Measurements from ENCODE around the gene TJAP1.

Gene TJAP1

DNA sequence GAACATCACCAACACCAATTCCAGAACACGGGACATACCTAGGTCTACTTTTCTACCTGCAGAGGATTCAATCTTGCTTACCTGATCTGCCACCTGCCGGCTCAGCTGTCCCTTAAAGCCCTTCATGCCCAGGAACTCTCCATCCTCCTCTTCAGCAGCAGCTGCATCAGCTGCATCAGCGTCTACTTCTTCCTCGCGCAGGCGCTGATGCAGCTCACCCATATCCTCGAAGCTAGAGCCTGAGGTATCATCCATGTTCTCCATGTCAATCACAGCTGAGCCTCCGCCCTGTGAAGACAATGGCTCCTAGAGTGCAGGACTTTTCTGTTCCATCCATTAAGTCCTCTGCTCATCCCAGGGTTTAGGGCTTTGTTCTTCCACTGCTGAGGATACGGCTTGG, 38.4 kb downstream of the TJAP1 start:
- H3K36me3 ChIP-seq (ENCODE audit: control insufficient read depth in 2 of 2, insufficient read depth in 2 of 2, low read length in 2 of 2), result peaks cover 40 to 52% of the 10 kb centered on the region in 2 donors
- peak overlapping the region; percentile 89 to 97 for H3K9ac ChIP-seq (ENCODE audit: low read length in 2 of 2)
- H3K4me3 ChIP-seq (ENCODE audit: low read length in 2 of 2), result peak overlapping the region; percentile 89 to 100
- H3K9me3 ChIP-seq (ENCODE audit: control insufficient read depth in 2 of 2, low read length in 2 of 2), result no peaks in the 10 kb centered on the region
- peaks cover 23% of the 10 kb centered on the region for H3K4me1 ChIP-seq (ENCODE audit: control insufficient read depth, insufficient read depth, low read length)
- H3K27me3 ChIP-seq (ENCODE audit: control insufficient read depth in 1 of 2, insufficient read depth in 2 of 2, low read length in 2 of 2), result no peaks in the 10 kb centered on the region
- no peak overlapping the region for H3K27ac ChIP-seq (ENCODE audit: low read length)

GRCh38 chr6:43516367-43516696, 39.0 kb downstream of the TJAP1 start:
- peak overlapping the region; percentile 82 for H3K27ac ChIP-seq (ENCODE audit: low read length)
- no peaks in the 10 kb centered on the region for H3K27me3 ChIP-seq (ENCODE audit: control insufficient read depth in 1 of 2, insufficient read depth in 2 of 2, low read length in 2 of 2)
- H3K4me3 ChIP-seq (ENCODE audit: low read length in 2 of 2), result peak overlapping the region; percentile 89 to 100
- H3K9ac ChIP-seq (ENCODE audit: low read length in 2 of 2), result peak overlapping the region; percentile 89 to 97
- no peaks in the 10 kb centered on the region for H3K9me3 ChIP-seq (ENCODE audit: control insufficient read depth in 2 of 2, low read length in 2 of 2)
- peaks cover 45 to 54% of the 10 kb centered on the region in 2 donors for H3K36me3 ChIP-seq (ENCODE audit: control insufficient read depth in 2 of 2, insufficient read depth in 2 of 2, low read length in 2 of 2)
- H3K4me1 ChIP-seq (ENCODE audit: control insufficient read depth, insufficient read depth, low read length), result peaks cover 23% of the 10 kb centered on the region

DNA sequence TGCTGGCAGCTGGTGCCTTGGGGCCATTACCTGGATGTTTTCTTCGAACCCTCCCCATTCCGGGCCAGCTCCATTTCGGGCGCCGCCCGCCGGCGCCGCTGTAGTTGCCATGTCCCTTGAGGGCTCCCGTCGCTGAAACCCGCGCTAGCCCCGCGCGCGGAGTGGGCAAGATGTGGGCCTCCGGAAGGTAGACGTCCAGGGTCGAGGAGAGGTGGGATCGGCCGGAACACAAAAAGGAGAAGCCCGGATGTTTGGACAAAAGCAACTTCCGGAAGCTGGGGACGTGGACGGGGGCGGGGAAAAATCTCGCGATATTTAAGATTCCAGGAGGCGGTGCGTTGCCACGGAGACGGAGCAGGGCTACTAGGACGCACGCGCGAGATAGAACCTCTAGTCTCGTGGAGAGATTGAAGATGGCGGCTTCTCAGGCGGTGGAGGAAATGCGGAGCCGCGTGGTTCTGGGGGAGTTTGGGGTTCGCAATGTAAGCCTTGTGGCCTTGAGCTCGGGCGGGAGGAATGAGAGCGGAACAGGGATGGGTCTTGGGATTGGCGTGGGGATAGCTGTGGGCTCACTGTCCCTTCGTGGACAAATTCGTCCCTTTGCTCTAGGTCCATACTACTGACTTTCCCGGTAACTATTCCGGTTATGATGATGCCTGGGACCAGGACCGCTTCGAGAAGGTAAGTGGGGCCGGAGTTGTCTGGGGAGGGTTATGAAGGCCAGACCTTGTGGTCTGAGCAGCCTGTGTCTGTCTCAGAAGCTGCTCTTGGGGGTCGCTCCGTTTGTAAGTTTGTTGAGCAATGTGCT, 39.5 kb downstream of the TJAP1 start, which contains the start of the genes POLR1C and YIPF3:
Gene POLR1C, plus strand, starts transcription at position 393 of the 808 bp plus-strand sequence. Its CDS starts 21 bp downstream, at position 414.
Gene YIPF3, minus strand, starts transcription at position 230 of the 808 bp plus-strand sequence. Its CDS starts 119 bp downstream, at position 111.
- peak within 1 kb of the TSS; percentile 89 to 97 for H3K9ac ChIP-seq (ENCODE audit: low read length in 2 of 2)
- peak within 1 kb of the TSS; percentile 89 to 100 for H3K4me3 ChIP-seq (ENCODE audit: low read length in 2 of 2)
- no peaks in the 10 kb centered on the region for H3K9me3 ChIP-seq (ENCODE audit: control insufficient read depth in 2 of 2, low read length in 2 of 2)
- peaks cover 45 to 53% of the 10 kb centered on the region in 2 donors for H3K36me3 ChIP-seq (ENCODE audit: control insufficient read depth in 2 of 2, insufficient read depth in 2 of 2, low read length in 2 of 2)
- peak within 1 kb of the TSS; percentile 82 for H3K27ac ChIP-seq (ENCODE audit: low read length)
- H3K27me3 ChIP-seq (ENCODE audit: control insufficient read depth in 1 of 2, insufficient read depth in 2 of 2, low read length in 2 of 2), result no peaks in the 10 kb centered on the region
- peaks cover 23% of the 10 kb centered on the region for H3K4me1 ChIP-seq (ENCODE audit: control insufficient read depth, insufficient read depth, low read length)

DNA sequence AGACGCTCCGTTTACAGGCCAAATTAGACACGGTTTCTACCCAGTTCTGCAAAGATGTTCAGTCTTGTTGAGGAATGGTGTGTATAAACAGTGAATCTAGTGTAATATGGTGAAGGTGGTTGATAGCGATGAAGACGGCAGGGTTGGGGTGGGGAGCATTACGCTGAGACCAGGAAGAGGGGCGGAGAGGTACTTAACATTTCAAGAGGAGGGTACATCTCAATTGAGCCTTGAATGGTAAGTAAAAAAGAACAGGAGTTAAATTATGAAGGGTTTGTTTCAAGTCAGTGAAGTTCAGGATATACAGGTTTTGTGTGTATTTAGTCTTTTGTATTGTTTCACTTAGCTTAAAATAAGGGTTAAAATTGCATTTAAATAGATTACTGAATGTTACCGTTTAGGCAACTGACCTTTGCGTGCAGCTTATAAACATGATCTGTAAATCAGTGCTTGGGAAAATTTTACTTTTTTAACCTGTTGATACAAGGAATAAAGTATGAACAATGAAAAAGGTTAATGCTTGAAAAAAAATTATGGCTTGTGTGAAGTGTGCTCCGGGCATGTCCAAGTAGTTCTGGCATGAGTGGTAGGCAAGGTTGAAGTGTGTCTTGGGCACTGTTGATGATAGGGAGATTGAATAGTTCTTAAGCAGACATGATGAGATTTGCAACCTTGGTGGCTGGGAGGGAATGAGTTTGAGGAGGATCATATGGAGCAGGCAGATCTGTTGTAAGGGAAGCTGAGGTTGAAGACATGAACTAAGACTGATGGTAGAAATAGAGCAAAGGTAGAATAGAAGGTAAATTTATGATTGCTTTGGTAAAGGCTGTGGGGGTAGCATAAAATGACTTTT, 40.4 kb downstream of the TJAP1 start:
- H3K27me3 ChIP-seq (ENCODE audit: control insufficient read depth in 1 of 2, insufficient read depth in 2 of 2, low read length in 2 of 2), result no peaks in the 10 kb centered on the region
- H3K9ac ChIP-seq (ENCODE audit: low read length in 2 of 2), result peak overlapping the region; percentile 89 to 97
- H3K4me1 ChIP-seq (ENCODE audit: control insufficient read depth, insufficient read depth, low read length), result peaks cover 23% of the 10 kb centered on the region
- H3K27ac ChIP-seq (ENCODE audit: low read length), result no peak overlapping the region
- H3K9me3 ChIP-seq (ENCODE audit: control insufficient read depth in 2 of 2, low read length in 2 of 2), result no peaks in the 10 kb centered on the region
- peak overlapping the region; percentile 89 to 100 for H3K4me3 ChIP-seq (ENCODE audit: low read length in 2 of 2)
- peaks cover 41 to 53% of the 10 kb centered on the region in 2 donors for H3K36me3 ChIP-seq (ENCODE audit: control insufficient read depth in 2 of 2, insufficient read depth in 2 of 2, low read length in 2 of 2)

DNA sequence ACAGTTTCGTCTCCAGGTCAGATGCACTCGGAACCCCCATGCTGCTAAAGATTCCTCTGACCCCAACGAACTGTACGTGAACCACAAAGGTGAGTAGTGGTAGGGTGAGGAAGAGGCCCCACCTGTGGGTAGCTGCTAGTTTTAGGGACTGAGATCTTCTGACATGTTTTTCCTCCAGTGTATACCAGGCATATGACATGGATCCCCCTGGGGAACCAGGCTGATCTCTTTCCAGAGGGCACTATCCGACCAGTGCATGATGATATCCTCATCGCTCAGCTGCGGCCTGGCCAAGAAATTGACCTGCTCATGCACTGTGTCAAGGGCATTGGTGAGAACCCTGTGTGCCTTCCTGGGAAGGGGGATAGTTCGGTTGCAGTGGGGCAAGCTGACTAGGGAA, 42.7 kb downstream of the TJAP1 start:
- peaks cover 53 to 57% of the 10 kb centered on the region in 2 donors for H3K36me3 ChIP-seq (ENCODE audit: control insufficient read depth in 2 of 2, insufficient read depth in 2 of 2, low read length in 2 of 2)
- peaks cover 22% of the 10 kb centered on the region for H3K4me1 ChIP-seq (ENCODE audit: control insufficient read depth, insufficient read depth, low read length)
- no peaks in the 10 kb centered on the region for H3K9me3 ChIP-seq (ENCODE audit: control insufficient read depth in 2 of 2, low read length in 2 of 2)
- H3K4me3 ChIP-seq (ENCODE audit: low read length in 2 of 2), result no peak overlapping the region
- H3K27me3 ChIP-seq (ENCODE audit: control insufficient read depth in 1 of 2, insufficient read depth in 2 of 2, low read length in 2 of 2), result no peaks in the 10 kb centered on the region
- no peak overlapping the region for H3K9ac ChIP-seq (ENCODE audit: low read length in 2 of 2)
- no peak overlapping the region for H3K27ac ChIP-seq (ENCODE audit: low read length)

DNA sequence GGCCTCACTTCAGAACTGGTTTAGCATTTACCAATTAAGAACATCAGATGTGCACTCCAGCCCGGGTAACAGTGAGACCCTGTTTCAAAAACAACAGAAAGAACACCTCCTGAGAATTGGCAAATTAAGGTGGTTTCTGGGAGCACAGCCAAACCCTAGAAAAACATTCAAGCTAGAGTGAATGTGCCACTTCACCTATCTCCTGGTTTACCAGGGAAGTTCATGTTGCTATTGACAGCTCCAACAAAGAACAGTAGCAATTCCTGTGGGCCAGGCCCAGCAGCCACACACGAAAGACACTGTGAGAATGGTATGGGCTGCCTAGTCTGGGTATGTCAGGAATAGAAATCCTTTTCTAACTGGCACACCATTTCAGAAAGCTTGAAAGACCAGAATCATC, 44.5 kb downstream of the TJAP1 start:
- Histone ChIP-seq H3K27ac (ENCODE audit: low read length) (no peak overlapping the region), H3K9ac (ENCODE audit: low read length in 2 of 2) (no peak overlapping the region), H3K27me3 (ENCODE audit: control insufficient read depth in 1 of 2, insufficient read depth in 2 of 2, low read length in 2 of 2) (no peaks in the 10 kb centered on the region), H3K4me3 (ENCODE audit: low read length in 2 of 2) (no peak overlapping the region), H3K4me1 (ENCODE audit: control insufficient read depth, insufficient read depth, low read length) (peaks cover 11% of the 10 kb centered on the region), H3K36me3 (ENCODE audit: control insufficient read depth in 2 of 2, insufficient read depth in 2 of 2, low read length in 2 of 2) (peaks cover 66 to 68% of the 10 kb centered on the region in 2 donors), H3K9me3 (ENCODE audit: control insufficient read depth in 2 of 2, low read length in 2 of 2) (no peaks in the 10 kb centered on the region)

- Histone ChIP-seq H3K27ac (ENCODE audit: low read length) (no peak overlapping the region), H3K36me3 (ENCODE audit: control insufficient read depth in 2 of 2, insufficient read depth in 2 of 2, low read length in 2 of 2) (peaks cover 71 to 76% of the 10 kb centered on the region in 2 donors), H3K27me3 (ENCODE audit: control insufficient read depth in 1 of 2, insufficient read depth in 2 of 2, low read length in 2 of 2) (no peaks in the 10 kb centered on the region), H3K4me3 (ENCODE audit: low read length in 2 of 2) (no peak overlapping the region), H3K9ac (ENCODE audit: low read length in 2 of 2) (no peak overlapping the region), H3K4me1 (ENCODE audit: control insufficient read depth, insufficient read depth, low read length) (peaks cover 11% of the 10 kb centered on the region), H3K9me3 (ENCODE audit: control insufficient read depth in 2 of 2, low read length in 2 of 2) (no peaks in the 10 kb centered on the region)
Measured at GRCh38 chr6:43522547-43523261, 45.3 kb downstream of the TJAP1 start.

DNA sequence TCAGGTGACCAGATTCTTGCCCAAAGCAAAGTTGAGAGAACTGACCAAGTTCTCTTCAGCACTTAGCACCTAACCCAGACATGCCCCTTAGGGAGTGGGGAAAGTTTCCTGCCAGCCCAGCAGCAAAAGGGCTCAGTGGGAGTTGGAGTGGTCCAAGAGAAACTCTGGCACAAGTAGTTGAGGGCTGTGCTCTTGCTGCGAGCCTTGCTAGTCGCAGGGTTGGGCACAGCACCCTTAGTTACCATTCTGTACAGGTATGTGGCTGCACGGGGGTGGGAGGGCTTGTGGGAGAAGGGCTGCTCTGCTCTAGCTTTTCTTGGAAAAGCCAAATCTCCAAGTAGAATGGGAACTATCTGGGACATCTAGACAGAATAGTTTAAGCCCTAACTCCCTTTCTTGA, 45.9 kb downstream of the TJAP1 start:
- no peaks in the 10 kb centered on the region for H3K9me3 ChIP-seq (ENCODE audit: control insufficient read depth in 2 of 2, low read length in 2 of 2)
- no peak overlapping the region for H3K27ac ChIP-seq (ENCODE audit: low read length)
- no peak overlapping the region for H3K4me3 ChIP-seq (ENCODE audit: low read length in 2 of 2)
- H3K9ac ChIP-seq (ENCODE audit: low read length in 2 of 2), result no peak overlapping the region
- peaks cover 76 to 82% of the 10 kb centered on the region in 2 donors for H3K36me3 ChIP-seq (ENCODE audit: control insufficient read depth in 2 of 2, insufficient read depth in 2 of 2, low read length in 2 of 2)
- H3K27me3 ChIP-seq (ENCODE audit: control insufficient read depth in 1 of 2, insufficient read depth in 2 of 2, low read length in 2 of 2), result no peaks in the 10 kb centered on the region
- peaks cover 5% of the 10 kb centered on the region for H3K4me1 ChIP-seq (ENCODE audit: control insufficient read depth, insufficient read depth, low read length)

- Histone ChIP-seq H3K9ac (ENCODE audit: low read length in 2 of 2) (no peak overlapping the region), H3K4me1 (ENCODE audit: control insufficient read depth, insufficient read depth, low read length) (peaks cover 3% of the 10 kb centered on the region), H3K27me3 (ENCODE audit: control insufficient read depth in 1 of 2, insufficient read depth in 2 of 2, low read length in 2 of 2) (no peaks in the 10 kb centered on the region), H3K36me3 (ENCODE audit: control insufficient read depth in 2 of 2, insufficient read depth in 2 of 2, low read length in 2 of 2) (peaks cover 77 to 80% of the 10 kb centered on the region in 2 donors), H3K9me3 (ENCODE audit: control insufficient read depth in 2 of 2, low read length in 2 of 2) (no peaks in the 10 kb centered on the region), H3K27ac (ENCODE audit: low read length) (no peak overlapping the region), H3K4me3 (ENCODE audit: low read length in 2 of 2) (no peak overlapping the region)
Measured at GRCh38 chr6:43524483-43524961, 47.2 kb downstream of the TJAP1 start.

- Histone ChIP-seq H3K36me3 (ENCODE audit: control insufficient read depth in 2 of 2, insufficient read depth in 2 of 2, low read length in 2 of 2) (peaks cover 37 to 49% of the 10 kb centered on the region in 2 donors), H3K4me3 (ENCODE audit: low read length in 2 of 2) (no peak overlapping the region), H3K27me3 (ENCODE audit: control insufficient read depth in 1 of 2, insufficient read depth in 2 of 2, low read length in 2 of 2) (no peaks in the 10 kb centered on the region), H3K9me3 (ENCODE audit: control insufficient read depth in 2 of 2, low read length in 2 of 2) (no peaks in the 10 kb centered on the region), H3K4me1 (ENCODE audit: control insufficient read depth, insufficient read depth, low read length) (no peaks in the 10 kb centered on the region), H3K27ac (ENCODE audit: low read length) (no peak overlapping the region), H3K9ac (ENCODE audit: low read length in 2 of 2) (no peak overlapping the region)
Measured at GRCh38 chr6:43532201-43532600, 54.8 kb downstream of the TJAP1 start.
